CD4-positive, alpha-beta memory T cell (primary cell): ENCODE data around the gene CD83. TPM values are rescaled to one million over a fixed set of nuclear protein-coding genes. Genes with fewer than 3 reads are reported as not detected.

Source experiments
- CTCF ChIA-PET: fragments of 350-600 bp; sonication (Branson Sonifier 250); formaldehyde crosslinking; loops from one replicate; lab custom pipeline; 2021; ENCODE audit warnings: inconsistent platforms; ENCODE audit not compliant: partially characterized antibody; lab: Charles Lee
- POLR2A ChIA-PET: fragments of 350-600 bp; sonication (Branson Sonifier 250); formaldehyde crosslinking; loops from one replicate; lab custom pipeline; 2021; ENCODE audit not compliant: partially characterized antibody; lab: Charles Lee
- DNase-seq, 5 donors: peaks; one replicate each; pipeline versions ENCODE4 v3.0.0 to v3.0.0-alpha.2; 2020 to 2022; ENCODE audit warnings: mixed read lengths in 1 of 5
- H3K27ac ChIP-seq: one replicate; pipeline ENCODE4 v1.7.0; 2013; ENCODE audit warnings: low read depth, low read length
- H3K27me3 ChIP-seq: 2 replicates; pipeline ENCODE4 v1.7.0; 2013; ENCODE audit warnings: mild to moderate bottlenecking, low read length, moderate library complexity; ENCODE audit not compliant: insufficient read depth
- H3K36me3 ChIP-seq: 2 replicates; pipeline ENCODE4 v1.7.0; 2013; ENCODE audit warnings: mild to moderate bottlenecking, low read length, moderate library complexity; ENCODE audit not compliant: insufficient read depth
- H3K4me1 ChIP-seq: 2 replicates; pipeline ENCODE4 v1.7.0; 2013; ENCODE audit warnings: mild to moderate bottlenecking, low read length, moderate library complexity; ENCODE audit not compliant: insufficient read depth
- H3K4me3 ChIP-seq, 2 donors: one replicate each; pipeline ENCODE4 v1.7.0; 2013; ENCODE audit warnings: low read length in 2 of 2, mild to moderate bottlenecking in 1 of 2
- H3K9me3 ChIP-seq, 2 donors: one replicate each; pipeline ENCODE4 v1.7.0; 2013; ENCODE audit warnings: low read length in 2 of 2, control low read depth in 1 of 2; ENCODE audit not compliant: control insufficient read depth in 1 of 2
- H3K27ac Mint-ChIP-seq, 7 donors: one replicate each; pipeline ENCODE4 v1.8.0; 2020 to 2021; ENCODE audit warnings: mixed read lengths in 7 of 7, mild to moderate bottlenecking in 6 of 7, inconsistent platforms in 3 of 7, moderate library complexity in 3 of 7
- H3K27me3 Mint-ChIP-seq, 2 donors: one replicate each; pipeline ENCODE4 v1.8.0; 2020 to 2021; ENCODE audit warnings: mixed read lengths in 2 of 2
- H3K36me3 Mint-ChIP-seq, 2 donors: one replicate each; pipeline ENCODE4 v1.8.0; 2020 to 2021; ENCODE audit warnings: mixed read lengths in 2 of 2, inconsistent platforms in 1 of 2, mild to moderate bottlenecking in 1 of 2
- H3K4me1 Mint-ChIP-seq, 4 donors: one replicate each; pipeline ENCODE4 v1.8.0; 2020 to 2021; ENCODE audit warnings: mixed read lengths in 4 of 4, mild to moderate bottlenecking in 1 of 4
- H3K4me3 Mint-ChIP-seq, 8 donors: one replicate each; pipeline ENCODE4 v1.8.0; 2020 to 2021; ENCODE audit warnings: mixed read lengths in 8 of 8, mild to moderate bottlenecking in 7 of 8, moderate library complexity in 6 of 8, inconsistent platforms in 3 of 8
- H3K9me3 Mint-ChIP-seq, 8 donors: one replicate each; pipeline ENCODE4 v1.8.0; 2020 to 2021; ENCODE audit warnings: mixed read lengths in 8 of 8, mild to moderate bottlenecking in 5 of 8, inconsistent platforms in 3 of 8, moderate library complexity in 1 of 8
- intact Hi-C: fragments of 100-400 bp; cut with micrococcal nuclease; formaldehyde crosslinking; loops from one replicate; pipeline ENCODE4 v1.15.1; 2023
- polyA plus RNA-seq, 2 donors: library from polyadenylated mRNA; unstranded; fragments of 300-500 nt; fragmentation: Illumina TruSeq; gene quantifications; one replicate each; pipeline ENCODE4 v1.2.3, GENCODE V29; 2021
- total RNA-seq, 2 experiments: library from RNA; stranded (reverse); gene quantifications; one replicate each; pipeline ENCODE4 v1.2.3, GENCODE V29; 2021

CD83 gene
- total and polyA plus RNA-seq, 4 experiments from 2014 or later = 4.8 to 10.6 (median 6.4) TPM

DNA sequence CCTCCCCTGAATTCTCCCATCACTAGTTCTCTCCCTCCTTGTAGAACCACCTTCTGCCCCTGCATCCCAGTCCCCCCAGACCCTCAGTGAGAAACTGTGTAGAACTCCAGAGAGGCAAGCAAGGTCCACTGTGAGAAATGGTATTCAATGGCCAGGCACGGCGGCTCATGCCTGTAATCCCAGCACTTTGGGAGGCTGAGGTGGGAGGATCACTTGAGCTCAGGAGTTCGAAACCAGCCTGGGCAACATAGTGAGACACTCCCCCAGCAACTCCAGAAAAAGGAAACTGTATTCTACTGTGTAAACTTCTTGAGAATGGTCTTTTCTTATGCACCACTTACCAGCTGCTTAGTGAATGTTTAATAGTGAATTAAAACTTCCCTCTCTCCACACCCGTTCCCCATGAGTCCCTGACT is 8.2 kb upstream of the CD83 start:
- ChIA-PET CTCF (no interaction called here), POLR2A (interaction anchor here (1.1 kb wide), 1 partner anchor 11 kb away, joined by 3 read pairs; no protein-coding TSS in a partner anchor)
- peak overlapping the region in 7 of 8 donors; percentile 1 to 80 (median 64) for H3K4me3 Mint-ChIP-seq
- Histone ChIP-seq H3K36me3 (no peaks in the 10 kb centered on the region), H3K27me3 (no peaks in the 10 kb centered on the region), H3K4me1 (peaks cover 27% of the 10 kb centered on the region), H3K4me3 (no peak overlapping the region), H3K27ac (no peak overlapping the region), H3K9me3 (no peaks in the 10 kb centered on the region)
- peaks cover 0 to 16% (median 13%) of the 10 kb centered on the region in 8 donors for H3K9me3 Mint-ChIP-seq
- no peaks in the 10 kb centered on the region for H3K36me3 Mint-ChIP-seq
- intact Hi-C loops = no loop called here
- no peak for DNase-seq
- peaks cover 5 to 13% of the 10 kb centered on the region in 2 donors for H3K27me3 Mint-ChIP-seq
- peaks cover 19 to 32% (median 23%) of the 10 kb centered on the region in 4 donors for H3K4me1 Mint-ChIP-seq
- peak overlapping the region in 6 of 7 donors; percentile 2 to 87 (median 48) for H3K27ac Mint-ChIP-seq

DNA sequence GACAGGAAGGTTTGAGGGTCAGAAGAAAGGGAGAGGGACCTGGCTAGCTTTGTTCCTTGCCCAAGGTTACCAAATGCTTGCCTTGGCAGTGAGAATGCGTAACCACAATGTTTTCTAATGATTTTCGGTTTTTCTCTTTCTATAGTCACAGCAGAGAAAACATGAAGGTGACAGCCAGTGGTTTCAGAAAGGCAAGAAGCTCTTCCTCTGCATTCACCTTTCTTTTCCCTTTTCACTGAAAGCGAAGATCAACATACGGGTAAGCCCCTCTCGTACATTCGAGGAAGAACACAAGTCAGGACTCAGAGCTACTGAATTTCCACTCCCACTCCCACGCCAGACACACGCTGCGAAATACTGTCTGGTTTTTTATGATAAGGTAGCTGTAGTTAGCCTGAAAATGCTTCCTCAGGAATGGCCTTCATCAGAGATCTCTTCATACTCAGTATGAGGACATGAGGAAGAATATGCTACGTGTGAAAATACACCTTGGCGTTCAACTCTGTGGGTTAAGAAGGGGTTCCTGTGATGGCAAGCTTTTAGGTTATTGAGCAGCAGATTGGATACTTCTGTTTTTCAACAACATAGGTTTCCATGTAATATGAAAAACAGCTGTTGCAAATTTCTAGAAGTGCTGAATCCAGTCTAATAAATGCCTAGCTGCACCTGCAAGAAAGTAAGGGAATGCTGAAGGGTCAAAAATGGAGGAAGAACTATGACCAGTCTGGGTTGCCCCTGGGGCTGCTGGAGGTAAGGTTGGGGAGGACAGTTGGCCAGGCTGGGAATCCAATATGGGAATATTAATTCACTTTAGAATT is 7.4 kb upstream of the CD83 start:
- peak overlapping the region in 6 of 7 donors; percentile 1 to 86 (median 42) for H3K27ac Mint-ChIP-seq
- H3K4me3 Mint-ChIP-seq = peak overlapping the region in 6 of 8 donors; percentile 37 to 80 (median 66)
- H3K4me1 Mint-ChIP-seq = peaks cover 19 to 32% (median 23%) of the 10 kb centered on the region in 4 donors
- H3K27ac ChIP-seq = no peak overlapping the region
- peaks cover 27% of the 10 kb centered on the region for H3K4me1 ChIP-seq
- ChIA-PET POLR2A (interaction anchor here (0.6 to 1.1 kb wide), 2 partner anchors 11 to 33 kb away, joined by 3 read pairs; no protein-coding TSS in a partner anchor), CTCF (interaction anchor here (0.8 to 1.4 kb wide), 3 partner anchors 8 to 43 kb away, joined by 3 to 4 read pairs (median 4); no protein-coding TSS in a partner anchor)
- intact Hi-C loops = no loop called here
- peaks cover 0 to 16% (median 13%) of the 10 kb centered on the region in 8 donors for H3K9me3 Mint-ChIP-seq
- no peak overlapping the region for H3K4me3 ChIP-seq
- H3K27me3 Mint-ChIP-seq = peaks cover 2 to 11% of the 10 kb centered on the region in 2 donors
- H3K36me3 ChIP-seq = no peaks in the 10 kb centered on the region
- H3K9me3 ChIP-seq = no peaks in the 10 kb centered on the region
- H3K27me3 ChIP-seq = no peaks in the 10 kb centered on the region
- DNase-seq = no peak
- H3K36me3 Mint-ChIP-seq = no peaks in the 10 kb centered on the region

DNA sequence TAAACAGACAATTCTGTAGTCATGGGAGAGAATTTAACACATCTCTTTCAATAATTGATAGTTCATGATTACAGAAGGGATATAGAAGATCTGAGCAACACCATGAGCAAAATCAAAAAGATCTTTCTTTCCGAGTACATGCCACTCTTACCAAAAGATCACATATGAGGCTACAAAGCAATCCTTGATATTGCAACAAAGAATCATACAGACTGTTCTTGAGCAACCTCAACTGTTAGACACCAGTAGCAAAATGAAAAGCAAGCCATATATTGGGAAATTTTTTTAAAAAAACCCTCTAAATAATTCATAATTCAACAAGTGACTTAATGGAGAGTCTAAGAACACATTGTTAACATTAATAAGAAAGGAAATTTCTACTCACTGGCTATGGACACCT is 3.6 kb upstream of the CD83 start:
- peaks cover 25 to 37% (median 28%) of the 10 kb centered on the region in 4 donors for H3K4me1 Mint-ChIP-seq
- H3K36me3 Mint-ChIP-seq = peaks cover 0 to 10% of the 10 kb centered on the region in 2 donors
- no peak overlapping the region for H3K4me3 ChIP-seq
- ChIA-PET CTCF (no interaction called here), POLR2A (no interaction called here)
- intact Hi-C loops = no loop called here
- no peaks in the 10 kb centered on the region for H3K9me3 ChIP-seq
- no peaks in the 10 kb centered on the region for H3K27me3 ChIP-seq
- no peak overlapping the region for H3K27ac Mint-ChIP-seq
- H3K36me3 ChIP-seq = no peaks in the 10 kb centered on the region
- no peak overlapping the region for H3K27ac ChIP-seq
- H3K27me3 Mint-ChIP-seq = peaks cover 0 to 4% of the 10 kb centered on the region in 2 donors
- no peak overlapping the region for H3K4me3 Mint-ChIP-seq
- peaks cover 29% of the 10 kb centered on the region for H3K4me1 ChIP-seq
- DNase-seq = no peak
- H3K9me3 Mint-ChIP-seq = no peaks in the 10 kb centered on the region

DNA sequence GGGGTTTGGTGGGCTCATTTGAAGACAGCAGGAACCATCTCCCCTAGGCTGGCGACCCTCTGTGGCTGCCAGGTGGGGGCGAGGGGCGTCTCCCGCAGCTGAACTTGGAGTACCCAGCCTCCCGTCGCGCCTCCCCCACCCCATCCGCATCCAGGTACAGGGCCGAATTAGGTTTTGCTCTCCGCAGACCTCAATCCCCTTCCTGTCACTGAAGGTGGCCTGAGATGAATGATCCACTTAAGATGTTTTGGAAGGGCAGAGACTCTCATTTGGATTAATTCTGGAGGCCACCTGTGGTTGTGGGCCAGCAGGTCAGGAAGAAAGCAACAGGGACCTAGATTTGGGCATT is 493 bp downstream of the CD83 start:
- H3K36me3 Mint-ChIP-seq = peaks cover 7 to 15% of the 10 kb centered on the region in 2 donors
- Histone ChIP-seq H3K36me3 (no peaks in the 10 kb centered on the region), H3K4me1 (peaks cover 41% of the 10 kb centered on the region), H3K4me3 (peak overlapping the region; percentile 37 to 93), H3K27ac (peak overlapping the region; percentile 91), H3K27me3 (no peaks in the 10 kb centered on the region), H3K9me3 (no peaks in the 10 kb centered on the region)
- H3K27me3 Mint-ChIP-seq = no peaks in the 10 kb centered on the region
- H3K27ac Mint-ChIP-seq = peak overlapping the region; percentile 92 to 97 (median 96)
- ChIA-PET CTCF (interaction anchor here (0.6 to 1.3 kb wide), 2 partner anchors 44 to 569 kb away, joined by 3 read pairs; no protein-coding TSS in a partner anchor), POLR2A (interaction anchor here (1.1 to 2.2 kb wide), 5 partner anchors 8 to 789 kb away, joined by 3 to 15 read pairs (median 3); partner anchors contain the start of gene TBC1D7)
- H3K4me1 Mint-ChIP-seq = peaks cover 33 to 57% (median 35%) of the 10 kb centered on the region in 4 donors
- intact Hi-C loops = loop anchor here (5.0 kb wide), 2 partner anchors 406 to 1129 kb away; partner anchors contain the start of genes JARID2 and RANBP9
- H3K9me3 Mint-ChIP-seq = no peaks in the 10 kb centered on the region
- no peak for DNase-seq
- H3K4me3 Mint-ChIP-seq = peak overlapping the region; percentile 88 to 98 (median 95)

DNA sequence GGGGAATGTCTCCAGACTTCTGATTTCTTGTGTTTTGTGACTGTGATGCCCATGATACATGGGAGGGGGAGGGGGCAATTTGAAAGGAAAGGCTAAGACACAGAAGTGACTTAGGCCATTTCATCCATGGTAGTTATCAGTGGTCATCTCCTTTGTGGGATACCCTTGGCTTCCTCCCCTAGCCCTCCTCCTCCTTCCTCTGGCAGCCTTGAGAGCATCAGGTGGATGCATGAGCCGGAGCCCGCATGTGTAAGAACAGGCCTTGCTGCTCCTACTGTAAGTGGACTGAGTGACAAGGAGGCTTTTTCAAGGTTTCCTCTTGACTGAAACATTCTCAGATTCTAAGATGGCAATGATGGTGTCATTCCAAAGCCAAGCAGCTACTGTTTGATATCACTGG is 874 bp downstream of the CD83 start:
- peak overlapping the region; percentile 88 to 98 (median 95) for H3K4me3 Mint-ChIP-seq
- peak overlapping the region; percentile 92 to 97 (median 96) for H3K27ac Mint-ChIP-seq
- POLR2A ChIA-PET = interaction anchor here (0.8 to 2.2 kb wide), 5 partner anchors 8 to 790 kb away, joined by 3 to 15 read pairs (median 4); partner anchors contain the start of gene TBC1D7
- peaks cover 34 to 59% (median 37%) of the 10 kb centered on the region in 4 donors for H3K4me1 Mint-ChIP-seq
- H3K36me3 Mint-ChIP-seq = peaks cover 9 to 17% of the 10 kb centered on the region in 2 donors
- H3K4me1 ChIP-seq = peaks cover 41% of the 10 kb centered on the region
- CTCF ChIA-PET = interaction anchor here (1.3 kb wide), 1 partner anchor 44 kb away, joined by 3 read pairs; no protein-coding TSS in a partner anchor
- H3K27me3 ChIP-seq = no peaks in the 10 kb centered on the region
- H3K9me3 Mint-ChIP-seq = no peaks in the 10 kb centered on the region
- H3K27me3 Mint-ChIP-seq = no peaks in the 10 kb centered on the region
- H3K4me3 ChIP-seq = peak overlapping the region; percentile 37 to 93
- peak in 2 of 5 donors; percentile 4 to 11 for DNase-seq
- no peaks in the 10 kb centered on the region for H3K9me3 ChIP-seq
- H3K36me3 ChIP-seq = no peaks in the 10 kb centered on the region
- intact Hi-C loops = loop anchor here (5.0 kb wide), 2 partner anchors 406 to 1129 kb away; partner anchors contain the start of genes JARID2 and RANBP9
- H3K27ac ChIP-seq = peak overlapping the region; percentile 91

DNA sequence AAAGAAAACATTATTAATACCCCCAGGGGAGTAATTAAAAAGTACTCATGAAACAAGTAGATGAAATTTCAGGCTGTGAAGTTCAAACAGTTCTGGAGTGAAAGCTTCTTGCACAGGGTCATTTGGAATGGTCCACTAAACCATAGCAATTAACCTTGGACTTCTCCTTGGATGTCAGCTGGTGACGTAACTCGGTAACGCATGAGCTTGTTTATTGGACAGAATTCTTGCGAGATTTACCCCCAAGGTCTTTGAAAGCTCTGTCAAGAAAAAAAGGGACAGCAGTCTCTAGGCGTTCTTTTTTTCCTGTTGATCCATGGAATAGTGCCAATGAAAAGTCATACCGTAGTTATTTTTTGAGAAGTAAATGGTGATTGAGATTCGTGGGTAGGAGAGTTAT is 2.2 kb downstream of the CD83 start:
- H3K36me3 ChIP-seq = no peaks in the 10 kb centered on the region
- CTCF ChIA-PET = interaction anchor here (0.8 to 1.3 kb wide), 3 partner anchors 19 to 53 kb away, joined by 3 to 4 read pairs (median 3); no protein-coding TSS in a partner anchor
- H3K9me3 ChIP-seq = no peaks in the 10 kb centered on the region
- intact Hi-C loops = loop anchor here (5.0 to 10.0 kb wide), 3 partner anchors 407 to 1505 kb away; partner anchors contain the start of genes JARID2 and RANBP9
- H3K27me3 ChIP-seq = no peaks in the 10 kb centered on the region
- peaks cover 36 to 68% (median 42%) of the 10 kb centered on the region in 4 donors for H3K4me1 Mint-ChIP-seq
- no peak overlapping the region for H3K27ac ChIP-seq
- H3K27me3 Mint-ChIP-seq = no peaks in the 10 kb centered on the region
- no peak overlapping the region for H3K4me3 ChIP-seq
- peak overlapping the region in 1 of 8 donors; percentile 98 for H3K4me3 Mint-ChIP-seq
- H3K4me1 ChIP-seq = peaks cover 41% of the 10 kb centered on the region
- H3K9me3 Mint-ChIP-seq = no peaks in the 10 kb centered on the region
- peak overlapping the region in 2 of 7 donors; percentile 35 to 51 for H3K27ac Mint-ChIP-seq
- POLR2A ChIA-PET = no interaction called here
- DNase-seq = no peak
- H3K36me3 Mint-ChIP-seq = peaks cover 15 to 19% of the 10 kb centered on the region in 2 donors
